OCI-LY1 (cell line): ENCODE results near the gene MYOM1.

Source experiments
- H2AFZ ChIP-seq: fragments of 200-600 bp; sonication (generic), shearing (Covaris generic); 2 replicates; pipeline ENCODE4 v1.6.0; 2014; ENCODE audit warnings: antibody characterized with exemption, mild to moderate bottlenecking, low read length
- H3F3A ChIP-seq: fragments of 200-600 bp; sonication (generic), shearing (Covaris generic); 2 replicates; pipeline ENCODE4 v1.6.0; 2014; ENCODE audit warnings: mild to moderate bottlenecking, antibody characterized with exemption, low read length, moderate library complexity; ENCODE audit not compliant: insufficient read depth
- H3K27ac ChIP-seq: fragments of 200-600 bp; sonication (generic); 2 replicates; pipeline ENCODE4 v1.5.1; 2014; ENCODE audit warnings: low read length, mixed run types, mild to moderate bottlenecking, low read depth; ENCODE audit not compliant: poor library complexity, severe bottlenecking
- H3K27me3 ChIP-seq: fragments of 200-600 bp; sonication (generic); 2 replicates; pipeline ENCODE4 v1.6.0; 2014; ENCODE audit warnings: antibody characterized with exemption, mild to moderate bottlenecking, low read length, moderate library complexity; ENCODE audit not compliant: insufficient read depth
- H3K36me3 ChIP-seq: fragments of 200-600 bp; sonication (generic); 2 replicates; pipeline ENCODE4 v1.6.1; 2014; ENCODE audit warnings: mild to moderate bottlenecking, antibody characterized with exemption, low read length, moderate library complexity, mixed read lengths; ENCODE audit not compliant: insufficient read depth
- H3K4me1 ChIP-seq: fragments of 200-600 bp; sonication (generic); 2 replicates; pipeline ENCODE4 v1.5.1; 2014; ENCODE audit warnings: mild to moderate bottlenecking, low read length, moderate library complexity; ENCODE audit not compliant: insufficient read depth, severe bottlenecking
- H3K4me2 ChIP-seq: fragments of 200-600 bp; sonication (generic), shearing (Covaris generic); 2 replicates; pipeline ENCODE4 v1.6.1; 2014; ENCODE audit warnings: low read length
- H3K4me3 ChIP-seq: fragments of 200-600 bp; sonication (generic); 2 replicates; pipeline ENCODE4 v1.5.1; 2014; ENCODE audit warnings: low read length, low read depth, mild to moderate bottlenecking, mixed read lengths; ENCODE audit not compliant: poor library complexity, severe bottlenecking
- H3K79me2 ChIP-seq: fragments of 200-600 bp; shearing (Covaris generic); 2 replicates; pipeline ENCODE4 v1.6.1; 2016; ENCODE audit warnings: mixed run types, low read length, mixed read lengths; ENCODE audit not compliant: insufficient read depth
- H3K9ac ChIP-seq: fragments of 200-600 bp; sonication (generic), shearing (Covaris generic); 2 replicates; pipeline ENCODE4 v1.6.1; 2014; ENCODE audit warnings: mild to moderate bottlenecking, low read length, mixed read lengths
- H3K9me2 ChIP-seq: fragments of 200-600 bp; sonication (generic), shearing (Covaris generic); 2 replicates; pipeline ENCODE4 v1.6.1; 2014; ENCODE audit warnings: low read depth, mild to moderate bottlenecking, low read length, mixed read lengths
- H3K9me3 ChIP-seq: fragments of 200-600 bp; shearing (Covaris generic); 2 replicates; pipeline ENCODE4 v1.6.1; 2014; ENCODE audit warnings: low read length, mixed read lengths
- H4K20me1 ChIP-seq: fragments of 200-600 bp; sonication (generic), shearing (Covaris generic); 2 replicates; pipeline ENCODE4 v1.6.0; 2016; ENCODE audit warnings: mild to moderate bottlenecking, low read length; ENCODE audit not compliant: insufficient read depth
- EZH2 ChIP-seq: fragments of 200-600 bp; sonication (generic), shearing (Covaris generic); IDR thresholded peaks from 2 replicates; pipeline ENCODE4 v1.8.0; 2017; ENCODE audit warnings: borderline replicate concordance, mixed run types, mild to moderate bottlenecking, antibody characterized with exemption, low read length, moderate library complexity, mixed read lengths
- TF ChIP-seq, protein P1 (sequence below): fragments of 200-600 bp; sonication (generic), shearing (Covaris generic); IDR thresholded peaks from 2 replicates; pipeline ENCODE4 v1.5.1; 2017; ENCODE audit warnings: mild to moderate bottlenecking, antibody characterized with exemption, low read length, moderate library complexity, mixed read lengths

Gene MYOM1

DNA sequence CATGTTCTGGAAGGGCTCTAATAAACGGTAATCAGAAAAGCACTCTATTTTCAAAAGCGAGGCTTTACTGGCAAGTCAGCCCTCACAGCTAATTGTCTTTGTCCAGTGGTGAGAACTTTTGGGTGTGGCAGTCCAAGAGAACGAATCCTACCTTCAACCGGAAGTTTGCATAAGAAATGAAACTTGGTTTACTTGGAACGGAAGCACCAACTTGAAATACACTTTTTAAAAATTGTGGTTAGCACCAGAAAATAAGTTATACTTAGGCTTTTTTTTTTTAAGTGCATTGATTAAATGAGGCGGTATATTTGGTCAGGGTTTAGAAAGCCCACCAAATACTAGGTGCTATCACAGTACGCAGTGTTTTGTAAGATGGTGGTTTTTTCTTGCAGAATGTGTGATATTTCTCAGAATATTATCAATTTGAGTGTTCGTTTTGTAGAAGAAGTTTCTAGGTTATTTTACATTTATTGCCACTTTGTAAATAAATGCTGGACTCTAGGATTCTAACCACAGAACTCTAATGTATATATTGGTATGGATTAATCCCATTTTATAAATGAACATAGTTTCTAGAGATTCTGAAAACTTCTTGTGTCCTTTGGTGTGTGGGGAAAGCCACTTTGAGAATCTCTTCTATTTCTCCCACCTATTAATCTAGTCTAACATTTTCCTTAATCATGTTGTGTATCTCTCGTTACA is 29.0 kb upstream of the MYOM1 start:
- Histone ChIP-seq H3K4me2 (peak overlapping the region; percentile 95), H3K9me3 (no peaks in the 10 kb centered on the region), H3K9me2 (no peaks in the 10 kb centered on the region), H3K27me3 (no peaks in the 10 kb centered on the region), H3K9ac (peak overlapping the region; percentile 99), H3K79me2 (peaks cover 40% of the 10 kb centered on the region), H2AFZ (no peak overlapping the region), H3K36me3 (peaks cover 20% of the 10 kb centered on the region), H3K4me3 (peak overlapping the region; percentile 98), H4K20me1 (no peaks in the 10 kb centered on the region), H3K27ac (peak overlapping the region; percentile 88), H3K4me1 (peaks cover 40% of the 10 kb centered on the region), H3F3A (no peaks in the 10 kb centered on the region)
- TF ChIP-seq, protein P1, sequence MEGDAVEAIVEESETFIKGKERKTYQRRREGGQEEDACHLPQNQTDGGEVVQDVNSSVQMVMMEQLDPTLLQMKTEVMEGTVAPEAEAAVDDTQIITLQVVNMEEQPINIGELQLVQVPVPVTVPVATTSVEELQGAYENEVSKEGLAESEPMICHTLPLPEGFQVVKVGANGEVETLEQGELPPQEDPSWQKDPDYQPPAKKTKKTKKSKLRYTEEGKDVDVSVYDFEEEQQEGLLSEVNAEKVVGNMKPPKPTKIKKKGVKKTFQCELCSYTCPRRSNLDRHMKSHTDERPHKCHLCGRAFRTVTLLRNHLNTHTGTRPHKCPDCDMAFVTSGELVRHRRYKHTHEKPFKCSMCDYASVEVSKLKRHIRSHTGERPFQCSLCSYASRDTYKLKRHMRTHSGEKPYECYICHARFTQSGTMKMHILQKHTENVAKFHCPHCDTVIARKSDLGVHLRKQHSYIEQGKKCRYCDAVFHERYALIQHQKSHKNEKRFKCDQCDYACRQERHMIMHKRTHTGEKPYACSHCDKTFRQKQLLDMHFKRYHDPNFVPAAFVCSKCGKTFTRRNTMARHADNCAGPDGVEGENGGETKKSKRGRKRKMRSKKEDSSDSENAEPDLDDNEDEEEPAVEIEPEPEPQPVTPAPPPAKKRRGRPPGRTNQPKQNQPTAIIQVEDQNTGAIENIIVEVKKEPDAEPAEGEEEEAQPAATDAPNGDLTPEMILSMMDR = no peak
- no peak for TF ChIP-seq EZH2

GRCh38 chr18:3248062-3248657 is 28.4 kb upstream of the MYOM1 start:
- Histone ChIP-seq H4K20me1 (no peaks in the 10 kb centered on the region), H3K36me3 (peaks cover 13% of the 10 kb centered on the region), H3K9ac (peak overlapping the region; percentile 99), H3K4me1 (peaks cover 40% of the 10 kb centered on the region), H3K9me3 (no peaks in the 10 kb centered on the region), H3K4me3 (peak overlapping the region; percentile 98), H3F3A (no peaks in the 10 kb centered on the region), H3K79me2 (peaks cover 40% of the 10 kb centered on the region), H3K27ac (peak overlapping the region; percentile 88), H3K9me2 (no peaks in the 10 kb centered on the region), H3K27me3 (no peaks in the 10 kb centered on the region), H2AFZ (no peak overlapping the region), H3K4me2 (peak overlapping the region; percentile 95)
- no peak for TF ChIP-seq EZH2

DNA sequence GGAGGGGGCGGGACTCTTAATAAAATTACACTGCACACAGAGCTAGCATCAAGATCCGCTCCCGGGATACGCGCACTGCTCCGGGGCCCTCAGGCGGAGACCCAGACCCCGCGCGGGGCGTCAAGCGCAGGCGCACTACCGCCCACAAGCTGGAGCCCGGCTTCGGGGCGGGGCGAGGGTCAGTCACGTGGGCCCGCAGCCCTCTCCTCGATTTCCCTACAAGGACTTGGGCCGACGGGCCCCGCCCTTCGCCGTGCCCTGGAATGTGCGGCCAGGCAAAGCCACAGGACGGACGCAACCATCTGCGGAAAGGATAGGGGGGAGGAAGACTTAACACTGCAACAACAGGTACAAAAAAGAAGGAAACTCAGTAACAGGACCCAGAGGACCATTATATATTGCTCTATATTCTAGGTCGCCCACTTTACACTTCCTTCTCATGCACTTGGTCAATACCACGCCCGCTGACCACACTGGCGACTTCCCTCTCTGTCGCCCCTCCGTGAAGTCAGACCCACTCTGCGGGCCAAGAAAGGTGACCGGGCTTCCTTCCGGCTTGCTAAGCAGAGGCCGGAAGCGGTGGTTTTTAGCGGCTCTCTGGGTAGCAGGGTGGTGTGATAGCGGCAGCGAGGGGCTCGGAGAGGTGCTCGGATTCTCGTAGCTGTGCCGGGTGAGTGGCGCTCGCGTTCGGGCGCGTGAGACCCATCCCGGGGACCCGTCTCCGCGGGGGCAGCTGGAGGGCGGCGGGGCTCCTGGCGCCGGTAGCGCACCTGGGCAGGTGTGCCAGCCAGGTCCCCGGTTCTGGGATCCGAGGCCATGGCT is 27.7 kb upstream of the MYOM1 start, which contains the start of gene MYL12A:
TSS of gene MYL12A (plus strand) at position 562 of the 822 bp plus-strand sequence. CDS start 5,447 bp downstream, outside the sequence.
- H4K20me1 ChIP-seq = no peaks in the 10 kb centered on the region
- H2AFZ ChIP-seq = no peak within 1 kb of the TSS
- peaks cover 40% of the 10 kb centered on the region for H3K4me1 ChIP-seq
- H3K79me2 ChIP-seq = peaks cover 40% of the 10 kb centered on the region
- no peaks in the 10 kb centered on the region for H3K27me3 ChIP-seq
- H3K9me2 ChIP-seq = no peaks in the 10 kb centered on the region
- peaks cover 6% of the 10 kb centered on the region for H3K36me3 ChIP-seq
- H3K4me3 ChIP-seq = peak within 1 kb of the TSS; percentile 98
- H3K9me3 ChIP-seq = no peaks in the 10 kb centered on the region
- no peaks in the 10 kb centered on the region for H3F3A ChIP-seq
- peak within 1 kb of the TSS; percentile 89 for H3K27ac ChIP-seq
- H3K4me2 ChIP-seq = peak within 1 kb of the TSS; percentile 95
- peak within 1 kb of the TSS; percentile 99 for H3K9ac ChIP-seq
- no peak for TF ChIP-seq EZH2
- TF ChIP-seq, protein P1 = no peak
